K562 (cell line): ENCODE measurements around the gene ANKRD13B. TPM values are rescaled to one million over a fixed set of nuclear protein-coding genes. Genes with fewer than 3 reads are reported as not detected.

Experiments used
- ATAC-seq: fragments of 200-7000 bp; cut with Tn5 transposase; 3 replicates; pipeline ENCODE4 v1.9.1; 2020; ENCODE audit warnings: moderate library complexity
- BruUV-seq: library from RNA; stranded (reverse); fragments of 400-500 nt; replicated peaks from 2 replicates; lab custom pipeline; 2021; lab: Mats Ljungman, UMichigan
- CTCF ChIA-PET: fragments of 300-600 bp; formaldehyde crosslinking; extraction: SDS; loops from one replicate; lab custom pipeline; 2021; ENCODE audit warnings: low intra/inter-chr PET ratio; lab: Yijun Ruan, JAX
- POLR2A ChIA-PET: fragments of 300-600, 350-650 bp; sonication (Branson Sonifier 250); formaldehyde crosslinking; extraction: SDS; loops from one replicate; lab custom pipeline; 2021; ENCODE audit warnings: antibody characterized with exemption, inconsistent platforms; lab: Yijun Ruan, JAX
- DNase-seq, 4 experiments: peaks; one replicate each; pipeline versions ENCODE4 v3.0.0 to v3.0.0-alpha.2; 2011 to 2018; ENCODE audit warnings: low spot score in 3 of 4, mixed read lengths in 3 of 4; ENCODE audit errors: extremely low read depth in 1 of 4
- FAIRE-seq: peaks from 2 replicates; lab custom pipeline; 2011; peaks lifted over from hg19 to GRCh38; lab: Jason Lieb, UNC
- H2AFZ ChIP-seq: 2 replicates; pipeline ENCODE4 v1.6.0; 2011; ENCODE audit warnings: low read depth, low read length, control low read depth, inconsistent platforms
- H3K27ac ChIP-seq: fragments of 200-600 bp; 3 replicates; pipeline ENCODE4 v1.8.0; 2011; ENCODE audit warnings: low read depth, mild to moderate bottlenecking, control low read depth, inconsistent platforms, low read length, moderate library complexity, mixed read lengths; ENCODE audit errors: extremely low read depth
- H3K27me3 ChIP-seq, 2 experiments: fragments of 300-600 bp in 1 of 2; 2 replicates in 1 of 2; 3 replicates in 1 of 2; pipeline versions ENCODE4 v1.6.0 to v1.8.0; 2011; ENCODE audit warnings: inconsistent platforms in 2 of 2, low read length in 2 of 2, mild to moderate bottlenecking in 1 of 2, mixed read lengths in 1 of 2, moderate library complexity in 1 of 2; ENCODE audit not compliant: control insufficient read depth in 2 of 2, insufficient read depth in 2 of 2
- H3K36me3 ChIP-seq: fragments of 300-600 bp; 3 replicates; pipeline ENCODE4 v1.8.0; 2011; ENCODE audit warnings: mild to moderate bottlenecking, low read length, inconsistent platforms; ENCODE audit not compliant: control insufficient read depth, insufficient read depth
- H3K4me1 ChIP-seq, 2 experiments: fragments of 200-600 bp in 1 of 2; replicated peaks in 1 of 2; 2 replicates in 1 of 2; 3 replicates in 1 of 2; pipeline versions ENCODE4 v1.5.1 to v1.8.0; 2011; ENCODE audit warnings: inconsistent platforms in 2 of 2, low read length in 2 of 2, mild to moderate bottlenecking in 1 of 2, mixed read lengths in 1 of 2, moderate library complexity in 1 of 2; ENCODE audit not compliant: control insufficient read depth in 2 of 2, insufficient read depth in 2 of 2
- H3K4me2 ChIP-seq: 2 replicates; pipeline ENCODE4 v1.6.1; 2011; ENCODE audit warnings: low read length, control low read depth, inconsistent platforms, mixed read lengths; ENCODE audit not compliant: insufficient read depth
- H3K4me3 ChIP-seq: fragments of 200-600 bp; sonication (generic), shearing (Covaris generic); 2 replicates; pipeline ENCODE4 v1.5.1; 2016; ENCODE audit warnings: control low read depth, inconsistent platforms
- H3K79me2 ChIP-seq: fragments of 200-600 bp; 3 replicates; pipeline ENCODE4 v1.8.0; 2011; ENCODE audit warnings: low read length, inconsistent platforms; ENCODE audit not compliant: control insufficient read depth, insufficient read depth
- H3K9ac ChIP-seq, 2 experiments: 2 replicates each; pipeline versions ENCODE4 v1.6.0 to v1.6.1; 2011; ENCODE audit warnings: low read depth in 2 of 2, low read length in 2 of 2, control low read depth in 1 of 2, inconsistent platforms in 1 of 2, mild to moderate bottlenecking in 1 of 2, mixed read lengths in 1 of 2; ENCODE audit not compliant: insufficient read depth in 1 of 2
- H3K9me1 ChIP-seq: one replicate; pipeline ENCODE4 v1.6.0; 2011; ENCODE audit warnings: inconsistent platforms, mild to moderate bottlenecking, low read length, moderate library complexity; ENCODE audit not compliant: control insufficient read depth, insufficient read depth
- H3K9me3 ChIP-seq: replicated peaks from 2 replicates; pipeline ENCODE4 v1.5.1; 2011; ENCODE audit warnings: low read depth, low read length, inconsistent platforms; ENCODE audit not compliant: control insufficient read depth, insufficient read depth
- H4K20me1 ChIP-seq: replicated peaks from 2 replicates; pipeline ENCODE4 v1.6.1; 2011; ENCODE audit warnings: low read length, inconsistent platforms, mixed read lengths; ENCODE audit not compliant: control insufficient read depth, insufficient read depth
- CTCF ChIP-seq, 3 experiments: IDR thresholded peaks in 2 of 3; conservative IDR thresholded peaks in 1 of 3; 2 replicates each; pipeline ENCODE4 v1.5.1; 2011 to 2012; ENCODE audit warnings: low read length in 3 of 3, mild to moderate bottlenecking in 3 of 3, control low read depth in 2 of 3, improper control_type of control experiment in 1 of 3, inconsistent platforms in 1 of 3, low read depth in 1 of 3, mixed read lengths in 1 of 3, moderate library complexity in 1 of 3; ENCODE audit not compliant: insufficient read depth in 2 of 3
- EGR1 ChIP-seq: fragments of 450-650 bp; conservative IDR thresholded peaks from 2 replicates; pipeline ENCODE4 v1.6.1; 2017; ENCODE audit warnings: mild to moderate bottlenecking
- RBFOX2 ChIP-seq: fragments of 200-400 bp; formaldehyde crosslinking; IDR thresholded peaks from 2 replicates; pipeline ENCODE4 v1.6.1; 2017; ENCODE audit warnings: low read depth, mild to moderate bottlenecking, low read length, moderate library complexity
- RFX1 ChIP-seq: fragments of 450-650 bp; IDR thresholded peaks from 2 replicates; pipeline ENCODE4 v1.6.1; 2016; ENCODE audit warnings: mild to moderate bottlenecking, moderate library complexity
- WGBS: fragments of 100-300 bp; shearing (Covaris generic); methylation state at CpG from one replicate; pipeline ENCODE4 v1.1.6; 2016; ENCODE audit warnings: low coverage, mixed read lengths; ENCODE audit not compliant: insufficient coverage; ENCODE audit errors: missing lambda C conversion rate; 5-methylcytosine and 5-hydroxymethylcytosine counted together
- in situ Hi-C: fragments of 300-500 bp; cut with MboI; formaldehyde crosslinking; loops from 4 replicates; pipeline ENCODE4 v1.15.0; 2018; ENCODE audit warnings: inconsistent platforms, mixed read lengths
- intact Hi-C: fragments of 100-400 bp; cut with micrococcal nuclease; formaldehyde crosslinking; loops from 2 replicates; pipeline ENCODE4 v1.14.2; 2022
- polyA plus RNA-seq, 8 experiments: library from polyadenylated mRNA; depleted of rRNA in 4 of 8; stranded (reverse) in 5 of 8; unstranded in 3 of 8; fragments of >200 nt; fragmentation: Nextera tagmentation in 2 of 8; fragmentation: Illumina TruSeq in 1 of 8; extraction: Ambion mirVana in 2 of 8; extraction: Trizol in 1 of 8; gene quantifications; 2 replicates each; pipeline versions ENCODE4 v1.2.1 to v1.2.3, GENCODE V29; 2011 to 2014; ENCODE audit warnings: inconsistent platforms in 1 of 8, missing spikeins in 1 of 8
- total RNA-seq, 7 experiments: library from RNA; depleted of rRNA in 6 of 7; stranded (reverse); fragments of >200 nt in 6 of 7; fragmentation: Illumina TruSeq in 2 of 7; extraction: Trizol in 2 of 7; gene quantifications; 2 replicates each; pipeline versions ENCODE4 v1.2.1 to v1.2.3, GENCODE V29; 2011 to 2021; ENCODE audit warnings: low replicate concordance in 1 of 7

ANKRD13B gene
- total and polyA plus RNA-seq, 9 of the 15 experiments (the other 6 are each of a cell fraction or from before 2014, with no cell fraction given), result 0.15 to 28.1 (median 4.6) TPM

- FAIRE-seq (no peak), DNase-seq (no peak), ATAC-seq (no peak)
- peak; percentile 43; the same call in 1 of the 2 replicates for TF ChIP-seq EGR1
- peak; percentile 39; the same call in 1 of the 2 replicates for TF ChIP-seq RBFOX2
- TF ChIP-seq CTCF (IDR thresholded peaks at IDR 0.05 in 2 of 3, conservative IDR thresholded peaks at IDR 0.05 in 1 of 3; ENCODE audit: insufficient read depth in 2 of 3, low read depth in 1 of 3, low read length in 3 of 3), result no peak
- TF ChIP-seq RFX1, result no peak
- Histone ChIP-seq H3K79me2 (no peaks in the 10 kb centered on the region), H3K4me1 (peaks cover 3 to 57% of the 10 kb centered on the region in 2 experiments; a peak in 4 of 5 replicates), H3K27ac (no peak overlapping the region), H3K9ac (peak overlapping the region in 1 of 2 experiments; percentile 75; a peak in 2 of 4 replicates), H3K4me2 (no peak overlapping the region), H3K9me3 (no peaks in the 10 kb centered on the region), H3K36me3 (peaks cover 49% of the 10 kb centered on the region; the same call in 2 of the 3 replicates), H3K9me1 (peaks cover 3% of the 10 kb centered on the region), H3K4me3 (no peak overlapping the region), H2AFZ (no peak overlapping the region), H4K20me1 (no peaks in the 10 kb centered on the region), H3K27me3 (no peaks in the 10 kb centered on the region)
- POLR2A ChIA-PET, result interaction anchor here (0.8 to 1.4 kb wide), 2 partner anchors 12 kb away, joined by 4 to 7 read pairs; no protein-coding TSS in a partner anchor
- intact Hi-C loops, result no loop called here
- in situ Hi-C loops, result no loop called here
- CTCF ChIA-PET, result no interaction called here
- BruUV-seq, result no TSS peak
- 86% methylated on average over 12 of the region's 14 CpGs for whole genome bisulfite sequencing
Observed at GRCh38 chr17:29573871-29574731, 18.8 kb upstream of the ANKRD13B start.
